Suppressor macrophage (primary cell): ENCODE data around the gene HNRNPA1L2.
"Not testable (repeated sequence)": the region's sequence is repeated elsewhere in the genome, so short reads cannot be mapped to it uniquely, and the experiment has no call there.

ENCODE experiments used
- DNase-seq, 4 experiments: peaks; one replicate each; pipeline ENCODE4 v3.0.0-alpha.2; 2020 to 2022

Gene HNRNPA1L2

DNA sequence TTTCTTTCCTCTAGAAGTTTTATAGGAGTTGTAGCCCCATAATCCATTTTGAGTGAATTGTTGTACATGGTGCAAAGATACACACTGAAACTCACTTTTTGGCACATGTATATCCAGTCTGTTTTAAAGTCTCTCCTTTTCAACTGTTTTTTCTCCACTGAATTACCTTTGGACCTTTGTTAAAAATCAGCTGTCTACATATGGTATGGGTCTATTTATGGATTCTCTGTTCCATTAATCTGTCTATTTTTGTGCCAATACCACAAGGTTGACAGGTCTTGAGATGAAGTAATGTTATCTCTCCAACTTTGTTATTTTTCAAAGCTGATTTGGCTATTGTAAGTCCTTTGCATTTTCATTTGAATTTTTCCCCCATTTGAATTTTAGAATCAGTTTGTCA, 4.7 kb downstream of the HNRNPA1L2 start:
- no peak for DNase-seq

DNA sequence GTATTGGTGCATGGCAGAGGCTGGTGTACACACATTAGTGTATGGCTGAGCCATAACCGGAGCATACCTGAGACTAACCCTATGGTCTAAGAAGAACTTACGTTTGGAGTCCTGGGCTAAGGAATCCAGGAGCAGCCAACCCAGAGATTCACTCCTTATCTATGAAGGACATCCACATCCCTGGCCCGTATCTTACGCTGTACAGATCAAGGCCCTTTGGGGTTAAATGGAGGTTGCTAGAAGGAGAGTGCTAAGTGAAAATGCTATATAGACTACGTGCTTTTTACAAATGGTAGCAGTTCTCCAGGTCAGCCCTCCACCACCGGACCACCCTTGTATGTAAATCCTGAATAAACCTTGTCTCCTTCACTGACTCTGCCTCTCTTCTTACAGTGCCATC, 8.5 kb downstream of the HNRNPA1L2 start:
- no peak for DNase-seq

- no peak for DNase-seq
These were observed 9.6 kb downstream of the HNRNPA1L2 start for GRCh38 chr13:52651897-52652195.

- peak; percentile 98 to 99 (median 99) for DNase-seq
These were observed 10.2 kb downstream of the HNRNPA1L2 start, which contains the start of gene SUGT1 for GRCh38 chr13:52652196-52652979. TSS of gene SUGT1 (plus strand) at chr13:52652836. CDS start at chr13:52652921, 85 bp downstream.

GRCh38 chr13:52652980-52653303, 10.7 kb downstream of the HNRNPA1L2 start:
- DNase-seq: no peak

DNA sequence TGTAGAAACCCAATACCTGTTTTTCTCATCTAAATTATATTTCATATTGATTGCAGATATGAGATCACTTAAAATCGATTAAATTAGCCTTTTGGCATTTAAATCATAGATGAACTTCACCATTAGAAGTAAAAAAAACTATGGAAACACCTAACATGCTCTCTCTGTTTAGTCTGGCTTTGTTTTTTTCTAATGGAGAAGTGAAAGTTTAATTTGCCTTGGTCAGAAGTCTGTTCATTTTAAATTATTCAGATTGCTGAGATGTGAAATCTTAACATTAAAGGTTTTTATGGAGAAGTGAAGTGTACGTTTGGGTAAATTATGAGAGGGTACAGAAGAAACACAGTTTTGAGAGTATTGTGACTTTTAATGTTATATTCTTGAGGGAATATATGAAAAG, 17.1 kb downstream of the HNRNPA1L2 start:
- DNase-seq: no peak

GRCh38 chr13:52664272-52664671, 22.0 kb downstream of the HNRNPA1L2 start:
- no peak for DNase-seq

- DNase-seq: peak; percentile 24 to 49 (median 33)
These were observed 23.1 kb downstream of the HNRNPA1L2 start for GRCh38 chr13:52665325-52665724.

DNA sequence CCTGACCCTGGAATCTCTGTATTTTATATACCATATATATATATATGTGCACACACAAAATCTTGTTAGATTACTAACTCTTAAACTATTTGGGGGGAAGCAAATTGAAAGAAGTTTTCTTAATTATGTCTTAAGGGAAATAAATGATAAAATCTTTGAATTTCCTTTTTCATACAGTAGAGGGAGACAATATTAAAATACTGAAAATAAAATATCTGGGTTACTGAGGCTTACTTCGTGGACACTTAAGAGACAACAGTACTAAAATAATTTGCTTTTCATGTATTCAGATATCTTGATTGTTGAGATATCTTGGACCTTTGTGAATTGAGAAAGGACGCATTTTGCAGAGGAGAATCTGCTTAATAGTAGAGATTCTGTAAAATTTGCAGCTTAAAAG, 27.4 kb downstream of the HNRNPA1L2 start:
- no peak for DNase-seq

DNA sequence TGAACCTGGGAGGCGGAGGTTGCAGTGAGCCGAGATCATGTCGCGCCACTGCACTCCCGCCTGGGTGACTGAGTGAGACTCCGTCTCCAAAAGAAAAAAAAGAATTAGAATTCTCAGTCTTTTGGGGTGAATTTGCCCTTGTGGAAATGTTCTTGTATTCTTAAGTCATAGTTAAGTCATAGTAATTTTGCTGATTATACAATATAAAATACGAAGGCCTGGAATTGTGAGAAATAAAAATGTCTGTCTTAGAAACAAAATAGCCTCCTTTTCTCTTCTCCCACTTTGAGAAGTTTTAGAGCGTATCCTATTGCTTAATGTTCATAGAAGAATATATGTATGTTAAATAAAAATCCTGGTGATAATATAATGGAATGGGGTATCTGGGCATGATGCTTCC, 28.5 kb downstream of the HNRNPA1L2 start:
- DNase-seq: no peak

- no peak for DNase-seq
These were observed 31.2 kb downstream of the HNRNPA1L2 start for GRCh38 chr13:52673465-52673864.

- DNase-seq: no peak
These were observed 35.6 kb downstream of the HNRNPA1L2 start for GRCh38 chr13:52677823-52678222.

DNA sequence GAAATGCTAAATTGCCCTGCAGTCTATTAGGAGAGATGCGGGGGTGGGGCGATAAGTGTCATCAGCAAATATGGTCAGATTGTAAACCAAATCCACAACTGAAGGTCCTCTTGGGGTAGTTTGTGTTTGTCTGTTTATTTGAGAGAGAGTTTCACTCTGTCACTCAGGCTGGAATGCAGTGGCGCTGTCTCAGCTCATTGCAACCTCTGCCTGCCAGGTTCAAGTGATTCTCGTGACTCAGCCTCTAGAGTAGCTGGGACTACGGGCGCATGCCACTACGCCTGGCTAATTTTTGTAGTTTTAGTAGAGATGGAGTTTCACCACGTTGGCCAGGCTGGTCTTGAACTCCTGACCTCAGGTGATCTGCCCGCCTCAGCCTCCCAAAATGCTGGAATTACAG, 43.6 kb downstream of the HNRNPA1L2 start:
- DNase-seq: not testable (repeated sequence)

DNA sequence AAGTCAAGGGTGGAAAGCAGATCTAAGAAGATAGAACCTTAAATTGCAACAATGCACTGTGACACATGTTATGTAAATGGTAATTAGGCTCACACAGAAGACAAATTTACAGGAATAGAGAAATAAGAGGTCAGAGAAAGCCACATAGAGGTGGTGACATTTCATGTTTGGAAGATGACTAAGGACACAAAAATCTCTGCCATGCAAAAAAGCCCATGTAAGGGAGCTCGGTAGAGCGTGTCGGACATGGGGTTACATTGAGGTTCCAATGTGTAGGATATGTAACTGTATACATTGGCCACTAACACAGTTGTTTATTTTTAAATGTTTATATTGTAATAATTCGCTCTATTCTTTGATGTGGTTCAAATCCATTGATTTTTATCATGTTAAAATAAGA, 44.1 kb downstream of the HNRNPA1L2 start:
- DNase-seq: no peak
